GM12872 (cell line): ENCODE data around the gene POU2AF3.

ENCODE experiments used
- TF ChIP-seq, protein P1 (sequence below): IDR thresholded peaks from 3 replicates; pipeline ENCODE4 v1.5.1; 2011; ENCODE audit warnings: low read depth, mild to moderate bottlenecking, low read length, moderate library complexity; ENCODE audit not compliant: insufficient read depth

POU2AF3 gene

DNA sequence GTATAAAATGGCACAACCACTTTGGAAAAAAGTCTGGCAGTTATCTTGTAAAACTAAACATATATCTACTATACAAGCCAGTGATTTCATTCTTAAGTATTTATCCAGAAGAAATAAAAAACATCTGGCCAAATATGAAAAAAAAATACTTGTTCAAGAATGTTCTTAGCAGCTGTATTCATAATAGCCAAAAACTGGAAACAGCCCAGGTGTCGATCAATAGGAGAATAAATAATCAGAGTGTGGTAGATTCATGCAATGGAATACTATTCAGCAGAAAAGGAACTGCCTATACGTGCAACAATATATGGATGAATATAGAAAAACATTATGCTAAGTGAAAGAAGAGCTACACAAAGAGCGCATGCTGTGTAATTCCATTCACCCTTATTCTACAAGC is 44.0 kb downstream of the POU2AF3 start:
- TF ChIP-seq, protein P1, sequence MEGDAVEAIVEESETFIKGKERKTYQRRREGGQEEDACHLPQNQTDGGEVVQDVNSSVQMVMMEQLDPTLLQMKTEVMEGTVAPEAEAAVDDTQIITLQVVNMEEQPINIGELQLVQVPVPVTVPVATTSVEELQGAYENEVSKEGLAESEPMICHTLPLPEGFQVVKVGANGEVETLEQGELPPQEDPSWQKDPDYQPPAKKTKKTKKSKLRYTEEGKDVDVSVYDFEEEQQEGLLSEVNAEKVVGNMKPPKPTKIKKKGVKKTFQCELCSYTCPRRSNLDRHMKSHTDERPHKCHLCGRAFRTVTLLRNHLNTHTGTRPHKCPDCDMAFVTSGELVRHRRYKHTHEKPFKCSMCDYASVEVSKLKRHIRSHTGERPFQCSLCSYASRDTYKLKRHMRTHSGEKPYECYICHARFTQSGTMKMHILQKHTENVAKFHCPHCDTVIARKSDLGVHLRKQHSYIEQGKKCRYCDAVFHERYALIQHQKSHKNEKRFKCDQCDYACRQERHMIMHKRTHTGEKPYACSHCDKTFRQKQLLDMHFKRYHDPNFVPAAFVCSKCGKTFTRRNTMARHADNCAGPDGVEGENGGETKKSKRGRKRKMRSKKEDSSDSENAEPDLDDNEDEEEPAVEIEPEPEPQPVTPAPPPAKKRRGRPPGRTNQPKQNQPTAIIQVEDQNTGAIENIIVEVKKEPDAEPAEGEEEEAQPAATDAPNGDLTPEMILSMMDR = no peak

DNA sequence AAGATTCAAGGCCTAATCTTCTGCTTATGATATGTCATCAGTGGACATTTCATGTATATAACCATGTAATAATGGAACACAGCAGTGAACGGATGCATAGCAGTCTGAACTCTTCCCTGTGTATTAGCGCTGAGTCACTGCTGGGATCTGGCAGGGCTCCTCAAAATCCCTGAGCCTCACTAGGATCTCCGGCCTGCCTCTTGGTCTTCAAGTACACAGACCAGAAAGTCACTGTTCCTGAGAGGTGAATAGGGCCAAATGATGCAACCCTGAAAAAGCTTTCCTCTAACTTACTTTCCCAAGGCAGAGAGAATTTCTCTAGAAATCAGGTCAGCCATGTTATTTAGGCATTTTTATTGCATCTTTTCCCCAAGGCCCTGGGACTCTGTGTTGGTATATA is 45.7 kb downstream of the POU2AF3 start:
- TF ChIP-seq, protein P1 = no peak

DNA sequence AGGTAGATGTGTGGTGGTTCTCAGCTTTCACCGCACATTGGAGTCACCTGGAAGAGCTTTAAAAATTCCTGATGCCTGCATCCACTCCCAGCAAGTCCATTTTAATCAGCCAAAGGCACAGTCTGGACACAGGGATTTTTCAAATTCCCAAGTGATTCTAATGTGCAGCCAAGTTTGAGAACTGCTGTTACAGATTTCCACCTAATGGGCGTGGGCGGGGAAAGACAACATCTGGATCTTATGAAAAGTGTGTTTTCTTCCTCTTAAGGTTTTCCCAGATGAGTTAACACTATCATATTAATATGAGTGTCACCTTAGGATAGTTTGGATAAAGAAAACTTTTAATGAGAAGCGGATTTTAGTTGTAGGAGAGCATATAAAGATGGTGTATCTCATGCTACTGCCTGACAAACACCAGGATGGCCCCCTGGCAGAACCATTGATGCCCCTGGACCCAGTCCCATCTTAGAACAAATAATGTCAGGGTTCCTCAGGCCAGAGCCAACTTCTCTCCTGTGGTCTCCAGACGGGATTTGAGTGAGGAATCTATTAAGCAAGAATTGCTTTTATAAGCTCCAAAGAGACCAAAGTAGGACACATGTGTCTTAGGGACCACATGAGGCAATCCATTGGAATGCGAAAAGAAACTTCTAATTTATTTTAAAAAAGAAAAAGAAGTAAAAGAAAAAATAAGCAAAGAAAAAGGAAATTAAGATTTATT is 48.8 kb downstream of the POU2AF3 start:
- TF ChIP-seq, protein P1 = no peak

DNA sequence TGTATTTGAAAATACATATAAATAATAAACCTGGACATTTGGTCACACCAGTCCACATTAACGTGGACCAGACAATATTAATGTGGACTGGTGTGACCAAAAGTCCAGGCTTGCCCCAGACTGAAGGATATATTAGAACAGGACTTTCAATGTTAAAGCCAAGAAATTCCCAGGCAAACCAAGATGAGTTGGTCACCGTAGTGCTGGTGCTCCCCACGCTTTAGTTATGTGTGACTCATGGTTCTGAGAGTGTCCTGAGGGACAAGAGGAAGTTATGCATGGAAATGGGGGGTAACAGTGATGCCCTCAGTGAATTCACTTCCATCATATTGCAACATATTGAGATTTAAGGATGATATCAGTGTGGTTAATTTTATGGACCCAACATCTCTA is 49.4 kb downstream of the POU2AF3 start:
- TF ChIP-seq, protein P1 = no peak

DNA sequence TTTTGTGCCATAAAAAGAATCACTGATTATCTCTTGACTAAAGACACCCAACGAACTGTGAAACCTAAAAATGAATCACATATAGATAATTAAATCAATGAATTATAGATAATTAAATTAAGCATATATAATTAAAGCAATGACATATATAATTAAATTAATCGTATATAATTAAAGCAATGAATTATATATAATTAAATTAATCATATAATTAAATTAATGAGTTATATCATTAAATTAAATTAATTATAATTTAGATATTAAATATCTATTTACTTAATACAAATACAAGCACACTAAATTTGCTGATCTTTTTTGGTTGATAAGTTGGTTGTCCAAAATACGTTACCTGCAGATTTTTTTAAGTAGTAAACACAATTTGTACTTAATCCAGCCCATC is 49.8 kb downstream of the POU2AF3 start:
- TF ChIP-seq, protein P1 = no peak

DNA sequence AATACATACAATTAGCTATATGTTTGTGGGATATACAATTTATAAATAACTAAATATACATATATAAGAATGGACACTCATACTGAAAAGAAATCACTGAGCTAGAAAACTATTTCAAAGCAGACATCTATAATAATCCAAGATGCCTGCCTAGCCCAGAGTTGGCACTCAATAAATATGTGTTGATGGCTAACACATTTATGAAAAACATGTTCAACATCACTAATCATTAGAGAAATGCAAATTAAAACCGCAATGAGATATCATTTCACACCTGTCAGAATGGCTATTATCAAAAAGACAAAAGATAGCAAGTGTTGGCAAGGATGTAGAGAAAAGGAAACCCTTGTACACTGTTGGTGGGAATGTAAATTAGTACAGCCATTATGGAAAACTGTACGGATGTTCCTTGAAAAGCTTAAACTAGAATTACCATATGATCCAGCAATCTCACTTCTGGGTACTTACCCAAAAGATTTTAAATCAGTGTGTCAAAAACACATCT is 50.9 kb downstream of the POU2AF3 start:
- TF ChIP-seq, protein P1 = no peak

DNA sequence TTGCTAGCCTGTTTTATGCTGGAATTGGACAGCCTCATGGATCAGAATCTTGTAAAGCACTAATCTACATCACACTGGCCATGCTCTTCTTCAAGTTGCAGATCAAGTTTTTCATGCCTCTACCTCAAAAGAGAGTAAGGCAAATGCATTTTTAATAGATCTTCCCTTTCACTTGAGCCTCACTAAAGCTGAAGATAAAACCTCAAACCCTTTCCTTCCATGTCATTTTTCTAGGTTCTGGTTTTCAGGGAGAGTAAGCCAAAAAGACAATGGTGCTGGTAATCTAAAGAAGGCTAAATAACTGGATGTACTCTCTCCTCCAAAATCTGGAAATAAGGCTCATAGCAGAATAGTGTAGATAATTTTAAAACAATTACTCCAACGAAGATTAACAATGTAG is 52.5 kb downstream of the POU2AF3 start:
- TF ChIP-seq, protein P1 = no peak
